A673 (cell line): ENCODE results near the gene ADAMTS7.

Experiments
- CTCF ChIP-seq: fragments of 300-800, 200-600 bp; sonication (generic); conservative IDR thresholded peaks from 2 replicates; pipeline ENCODE4 v1.5.1; 2017; ENCODE audit warnings: low read depth, mild to moderate bottlenecking, antibody characterized with exemption, low read length, moderate library complexity, mixed read lengths
- EZH2 ChIP-seq: fragments of 200-600 bp; sonication (generic); IDR thresholded peaks from 2 replicates; pipeline ENCODE4 v1.6.1; 2017; ENCODE audit warnings: borderline replicate concordance, low read depth, mild to moderate bottlenecking, mixed read lengths, antibody characterized with exemption, low read length; ENCODE audit not compliant: poor library complexity, severe bottlenecking

GRCh38 chr15:78732634-78733033 lies 78.6 kb downstream of the ADAMTS7 start:
- no peak for TF ChIP-seq CTCF
- no peak for TF ChIP-seq EZH2
